ENCODE results near the gene CACNA1D.
A peak's percentile ranks its signal among the peaks of the same experiment; 100 is the strongest.

CACNA1D gene

GRCh38 chr3:53850895-53851294 lies 356.5 kb downstream of the CACNA1D start:
- no peaks in the 10 kb centered on the region for H3K9me3 Mint-ChIP-seq
- H3K27ac Mint-ChIP-seq = no peak overlapping the region
- ATAC-seq (no peak), DNase-seq (ENCODE audit: low spot score in 2 of 2) (no peak)
- no peaks in the 10 kb centered on the region for H3K36me3 Mint-ChIP-seq
- no peak overlapping the region for H3K4me3 Mint-ChIP-seq
- H3K4me1 Mint-ChIP-seq = no peaks in the 10 kb centered on the region

GRCh38 chr3:53856964-53857363 lies 362.6 kb downstream of the CACNA1D start:
- no peak overlapping the region for H3K4me3 Mint-ChIP-seq
- no peak overlapping the region for H3K27ac Mint-ChIP-seq
- no peak for DNase-seq (ENCODE audit: low spot score in 2 of 2)
- H3K9me3 Mint-ChIP-seq = no peaks in the 10 kb centered on the region
- no peak for ATAC-seq
- H3K4me1 Mint-ChIP-seq = no peaks in the 10 kb centered on the region
- peaks cover 10% of the 10 kb centered on the region for H3K36me3 Mint-ChIP-seq

- no peaks in the 10 kb centered on the region for H3K9me3 Mint-ChIP-seq
- H3K4me3 Mint-ChIP-seq = no peak overlapping the region
- peaks cover 22% of the 10 kb centered on the region for H3K36me3 Mint-ChIP-seq
- no peak overlapping the region for H3K27ac Mint-ChIP-seq
- ATAC-seq = no peak
- no peak for DNase-seq (ENCODE audit: low spot score in 2 of 2)
- no peaks in the 10 kb centered on the region for H3K4me1 Mint-ChIP-seq
These were observed 363.8 kb downstream of the CACNA1D start for GRCh38 chr3:53858096-53858741.

DNA sequence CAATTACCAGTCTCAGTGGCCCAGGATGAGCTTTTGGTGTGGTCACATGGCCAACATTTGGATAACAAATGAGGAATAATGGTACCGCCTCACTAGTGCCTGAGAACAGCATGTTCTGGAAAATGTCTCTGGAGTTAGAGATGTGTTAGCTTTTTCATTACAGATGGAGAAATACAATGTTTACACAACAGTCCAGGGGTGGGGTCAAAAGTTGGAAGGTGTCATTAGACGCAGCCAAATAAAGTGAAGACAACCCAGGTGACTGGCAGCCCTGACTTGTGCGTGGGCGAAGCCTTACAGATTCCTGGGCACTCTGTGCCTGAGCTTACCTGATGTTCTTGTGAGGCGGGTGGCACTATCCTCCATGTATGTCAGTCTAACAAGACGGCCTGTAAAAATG lies 364.8 kb downstream of the CACNA1D start:
- H3K9me3 Mint-ChIP-seq = no peaks in the 10 kb centered on the region
- H3K4me3 Mint-ChIP-seq = no peak overlapping the region
- DNase-seq (ENCODE audit: low spot score in 2 of 2) (no peak), ATAC-seq (no peak)
- H3K27ac Mint-ChIP-seq = no peak overlapping the region
- no peaks in the 10 kb centered on the region for H3K4me1 Mint-ChIP-seq
- peaks cover 31% of the 10 kb centered on the region for H3K36me3 Mint-ChIP-seq

DNA sequence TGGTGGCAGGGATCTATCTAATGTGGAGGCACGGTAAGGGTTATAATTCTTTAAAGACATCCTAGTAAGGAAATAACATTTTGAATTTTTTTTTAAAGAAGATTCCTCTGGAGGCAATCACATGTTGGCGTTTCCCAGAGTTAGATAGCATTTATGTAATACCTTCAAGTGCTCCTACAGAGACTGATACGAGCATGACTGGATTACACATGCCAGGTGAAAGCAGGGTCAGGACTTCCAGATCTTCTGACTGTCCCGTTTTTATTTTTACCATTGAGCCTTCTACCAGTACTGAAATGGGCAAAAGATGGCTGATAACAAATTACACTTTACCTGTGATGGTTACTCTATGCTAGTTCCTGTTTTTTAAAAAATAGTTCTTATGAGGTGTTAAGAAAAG lies 365.8 kb downstream of the CACNA1D start:
- Mint-ChIP-seq H3K4me3 (no peak overlapping the region), H3K9me3 (no peaks in the 10 kb centered on the region), H3K4me1 (no peaks in the 10 kb centered on the region), H3K36me3 (peaks cover 41% of the 10 kb centered on the region), H3K27ac (no peak overlapping the region)
- DNase-seq (ENCODE audit: low spot score in 2 of 2) = no peak
- ATAC-seq = no peak

DNA sequence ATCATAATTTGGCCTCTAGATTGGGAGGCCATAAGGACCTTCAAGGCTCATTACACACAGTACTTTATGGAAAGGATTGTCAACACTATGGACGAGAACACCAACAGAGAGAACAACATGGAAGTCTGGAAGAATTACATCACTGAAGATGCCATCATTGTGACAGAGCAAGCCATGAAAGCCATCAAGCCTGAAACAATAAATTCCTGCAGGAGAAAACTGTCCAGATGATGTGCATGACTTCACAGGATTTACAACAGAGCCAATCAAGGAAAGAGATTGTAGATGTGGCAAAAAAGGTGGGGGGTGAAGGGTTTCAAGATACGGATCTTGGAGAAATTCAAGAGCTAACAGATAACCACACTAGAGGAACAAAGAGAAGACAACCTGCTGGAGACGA lies 367.8 kb downstream of the CACNA1D start:
- ATAC-seq = no peak
- Mint-ChIP-seq H3K27ac (peak overlapping the region; percentile 10), H3K4me3 (no peak overlapping the region), H3K9me3 (no peaks in the 10 kb centered on the region), H3K4me1 (no peaks in the 10 kb centered on the region), H3K36me3 (peaks cover 61% of the 10 kb centered on the region)
- DNase-seq (ENCODE audit: low spot score in 2 of 2) = no peak

- H3K27ac Mint-ChIP-seq = no peak overlapping the region
These were observed 368.7 kb downstream of the CACNA1D start for GRCh38 chr3:53863145-53863544.

More at GRCh38 chr3:53863145-53863544, 368.7 kb downstream of the CACNA1D start:
- Mint-ChIP-seq H3K36me3 (peaks cover 70% of the 10 kb centered on the region), H3K4me3 (no peak overlapping the region), H3K4me1 (peaks cover under 1% of the 10 kb centered on the region), H3K9me3 (no peaks in the 10 kb centered on the region)
- no peak for ATAC-seq
- no peak for DNase-seq (ENCODE audit: low spot score in 2 of 2)
